ENCODE data around the gene PCDHGA8.
"Not testable (repeated sequence)": the region's sequence is repeated elsewhere in the genome, so short reads cannot be mapped to it uniquely, and the experiment has no call there.

The PCDHGA8 gene

GRCh38 chr5:141389153-141390042, 3.0 kb upstream of the PCDHGA8 start:
- TF ChIP-seq CTCF (IDR thresholded peaks at IDR 0.05; ENCODE audit: extremely low read depth, missing control alignments): no peak
- no peak for DNase-seq (ENCODE audit: low spot score)

- TF ChIP-seq CTCF (IDR thresholded peaks at IDR 0.05; ENCODE audit: extremely low read depth, missing control alignments): no peak
- DNase-seq (ENCODE audit: low spot score): no peak
These were observed 834 bp downstream of the PCDHGA8 start for GRCh38 chr5:141393267-141393666.

GRCh38 chr5:141394401-141395187, 2.2 kb downstream of the PCDHGA8 start:
- DNase-seq (ENCODE audit: low spot score): not testable (repeated sequence)

- peak; percentile 81 for DNase-seq (ENCODE audit: low spot score)
- TF ChIP-seq CTCF (IDR thresholded peaks at IDR 0.05; ENCODE audit: extremely low read depth, missing control alignments): peak; percentile 62
These were observed 5.5 kb downstream of the PCDHGA8 start, which contains the start of gene PCDHGB5 for GRCh38 chr5:141397756-141398551. PCDHGB5 (plus strand) TSS chr5:141397947; CDS start chr5:141398128, 181 bp downstream.

- DNase-seq (ENCODE audit: low spot score): no peak
- no peak for TF ChIP-seq CTCF (IDR thresholded peaks at IDR 0.05; ENCODE audit: extremely low read depth, missing control alignments)
These were observed 6.2 kb downstream of the PCDHGA8 start for GRCh38 chr5:141398608-141399007.

- DNase-seq (ENCODE audit: low spot score): no peak
- TF ChIP-seq CTCF (IDR thresholded peaks at IDR 0.05; ENCODE audit: extremely low read depth, missing control alignments): no peak
These were observed 7.3 kb downstream of the PCDHGA8 start for GRCh38 chr5:141399555-141400258.

Measured in GM20000 (cell line).